H1 (cell line): ENCODE measurements around the gene PKMYT1. TPM values are rescaled to one million over a fixed set of nuclear protein-coding genes. Genes with fewer than 3 reads are reported as not detected.

ENCODE experiments used
- CTCF ChIA-PET: fragments of 300-600 bp; sonication (Branson Sonifier 250); formaldehyde crosslinking; loops from one replicate; lab custom pipeline; 2021; ENCODE audit not compliant: partially characterized antibody; lab: Charles Lee
- POLR2A ChIA-PET: fragments of 300-600 bp; sonication (Branson Sonifier 250); formaldehyde crosslinking; loops from one replicate; lab custom pipeline; 2021; ENCODE audit warnings: inconsistent platforms; ENCODE audit not compliant: partially characterized antibody; lab: Charles Lee
- DNase-seq, 2 experiments: peaks; one replicate each; pipeline versions ENCODE4 v3.0.0 to v3.0.0-alpha.2; 2010 to 2022; ENCODE audit warnings: low spot score in 2 of 2, low read depth in 1 of 2, mixed read lengths in 1 of 2
- FAIRE-seq: peaks from 2 replicates; lab custom pipeline; 2011; peaks lifted over from hg19 to GRCh38; lab: Jason Lieb, UNC
- H2AFZ ChIP-seq: 2 replicates; pipeline ENCODE4 v1.8.1; 2012; ENCODE audit warnings: low read length, inconsistent platforms
- H2AK5ac ChIP-seq: 2 replicates; pipeline ENCODE4 v1.6.1; 2013; ENCODE audit warnings: low read depth, low read length
- H2BK120ac ChIP-seq: replicated peaks from 2 replicates; pipeline ENCODE3; 2013; ENCODE audit warnings: low read depth, low read length, inconsistent platforms
- H2BK12ac ChIP-seq: 2 replicates; pipeline ENCODE4 v1.6.1; 2013; ENCODE audit warnings: low read depth, low read length
- H2BK15ac ChIP-seq: 2 replicates; pipeline ENCODE4 v1.6.1; 2013; ENCODE audit warnings: low read length
- H2BK20ac ChIP-seq: 2 replicates; pipeline ENCODE4 v1.6.1; 2013; ENCODE audit warnings: low read length
- H2BK5ac ChIP-seq: 2 replicates; pipeline ENCODE4 v1.6.1; 2013; ENCODE audit warnings: low read depth, low read length
- H3K14ac ChIP-seq: 2 replicates; pipeline ENCODE4 v1.6.1; 2013; ENCODE audit warnings: inconsistent platforms; ENCODE audit not compliant: insufficient read length
- H3K18ac ChIP-seq: 2 replicates; pipeline ENCODE4 v1.6.1; 2013; ENCODE audit warnings: low read length; ENCODE audit errors: extremely low read depth
- H3K23ac ChIP-seq: 2 replicates; pipeline ENCODE4 v1.6.1; 2013; ENCODE audit warnings: inconsistent platforms; ENCODE audit not compliant: insufficient read length
- H3K23me2 ChIP-seq: 2 replicates; pipeline ENCODE4 v1.6.1; 2013; ENCODE audit warnings: low read depth, low read length
- H3K27ac ChIP-seq: 2 replicates; pipeline ENCODE4 v1.6.1; 2011; ENCODE audit warnings: low read depth, low read length, inconsistent platforms
- H3K27me3 ChIP-seq, 4 experiments: replicated peaks in 1 of 4; 1 replicate in 1 of 4; 2 replicates in 3 of 4; pipeline versions ENCODE4 v1.6.1 to v1.8.1; 2011 to 2013; ENCODE audit warnings: low read length in 3 of 4, mild to moderate bottlenecking in 3 of 4, inconsistent platforms in 2 of 4, mixed read lengths in 2 of 4, moderate library complexity in 1 of 4; ENCODE audit not compliant: control insufficient read depth in 3 of 4, insufficient read depth in 3 of 4; ENCODE audit errors: extremely low read depth in 1 of 4
- H3K36me3 ChIP-seq, 4 experiments: 2 replicates each; pipeline versions ENCODE4 v1.6.1 to v1.8.1; 2011 to 2013; ENCODE audit warnings: mild to moderate bottlenecking in 4 of 4, low read length in 3 of 4, moderate library complexity in 2 of 4, control low read depth in 1 of 4, inconsistent platforms in 1 of 4; ENCODE audit not compliant: insufficient read depth in 4 of 4, control insufficient read depth in 2 of 4
- H3K4ac ChIP-seq: replicated peaks from 2 replicates; pipeline ENCODE3; 2013; ENCODE audit warnings: low read length, low read depth, mixed read lengths, inconsistent platforms; ENCODE audit not compliant: insufficient read length
- H3K4me1 ChIP-seq, 4 experiments: replicated peaks in 1 of 4; 1 replicate in 1 of 4; 2 replicates in 3 of 4; pipeline versions ENCODE4 v1.6.1 to v1.8.1; 2011 to 2013; ENCODE audit warnings: low read length in 3 of 4, inconsistent platforms in 2 of 4, mixed read lengths in 1 of 4; ENCODE audit not compliant: insufficient read depth in 4 of 4, control insufficient read depth in 3 of 4
- H3K4me2 ChIP-seq, 2 experiments: 2 replicates each; pipeline versions ENCODE4 v1.6.1 to v1.8.1; 2011 to 2013; ENCODE audit warnings: low read depth in 2 of 2, low read length in 2 of 2, control low read depth in 1 of 2, inconsistent platforms in 1 of 2, mild to moderate bottlenecking in 1 of 2; ENCODE audit not compliant: insufficient read depth in 1 of 2
- H3K4me3 ChIP-seq, 4 experiments: fragments of 200-600, 300-600 bp in 1 of 4; sonication (generic), shearing (Covaris generic), sonication (Bioruptor Twin) in 1 of 4; 2 replicates each; pipeline versions ENCODE4 v1.5.1 to v1.8.1; 2011 to 2016; ENCODE audit warnings: low read length in 4 of 4, low read depth in 3 of 4, control low read depth in 2 of 4, inconsistent platforms in 2 of 4, mild to moderate bottlenecking in 2 of 4, mixed read lengths in 1 of 4, moderate library complexity in 1 of 4; ENCODE audit not compliant: insufficient read depth in 2 of 4; ENCODE audit errors: extremely low read depth in 1 of 4
- H3K56ac ChIP-seq: replicated peaks from 2 replicates; pipeline ENCODE3; 2013; ENCODE audit warnings: low read depth, mild to moderate bottlenecking, mixed read lengths, low read length, inconsistent platforms; ENCODE audit not compliant: insufficient read length
- H3K79me1 ChIP-seq: 2 replicates; pipeline ENCODE4 v1.6.1; 2013; ENCODE audit warnings: low read depth, low read length, control low read depth
- H3K79me2 ChIP-seq, 2 experiments: 2 replicates each; pipeline versions ENCODE4 v1.6.1 to v1.8.1; 2012 to 2013; ENCODE audit warnings: low read length in 2 of 2, mild to moderate bottlenecking in 2 of 2, inconsistent platforms in 1 of 2; ENCODE audit not compliant: insufficient read depth in 2 of 2, control insufficient read depth in 1 of 2
- H3K9ac ChIP-seq, 4 experiments: replicated peaks in 1 of 4; 1 replicate in 1 of 4; 2 replicates in 3 of 4; pipeline versions ENCODE4 v1.6.1 to v1.8.1; 2011 to 2013; ENCODE audit warnings: low read depth in 3 of 4, low read length in 3 of 4, control low read depth in 2 of 4, mild to moderate bottlenecking in 2 of 4, moderate library complexity in 2 of 4, inconsistent platforms in 1 of 4; ENCODE audit errors: extremely low read depth in 1 of 4
- H3K9me3 ChIP-seq, 2 experiments: 2 replicates each; pipeline versions ENCODE4 v1.6.1 to v1.8.1; 2012 to 2013; ENCODE audit warnings: mild to moderate bottlenecking in 2 of 2, moderate library complexity in 2 of 2, control low read depth in 1 of 2, inconsistent platforms in 1 of 2, low read depth in 1 of 2, low read length in 1 of 2, mixed read lengths in 1 of 2; ENCODE audit not compliant: insufficient read depth in 2 of 2
- H4K20me1 ChIP-seq, 2 experiments: replicated peaks in 1 of 2; 2 replicates each; pipeline versions ENCODE3 to v1.8.1; 2011 to 2013; ENCODE audit warnings: inconsistent platforms in 2 of 2, low read length in 2 of 2, mild to moderate bottlenecking in 1 of 2; ENCODE audit not compliant: insufficient read depth in 2 of 2, control insufficient read depth in 1 of 2
- H4K5ac ChIP-seq: 2 replicates; pipeline ENCODE4 v1.6.1; 2013; ENCODE audit warnings: low read length, low read depth, mixed read lengths, inconsistent platforms; ENCODE audit not compliant: insufficient read length
- H4K8ac ChIP-seq: 2 replicates; pipeline ENCODE4 v1.8.0; 2013; ENCODE audit warnings: mild to moderate bottlenecking, moderate library complexity, low read length, inconsistent platforms; ENCODE audit not compliant: insufficient read depth; ENCODE audit errors: extremely low read depth
- H4K91ac ChIP-seq: replicated peaks from 2 replicates; pipeline ENCODE3; 2013; ENCODE audit warnings: low read length, mixed read lengths, inconsistent platforms; ENCODE audit not compliant: insufficient read length
- BCL11A ChIP-seq, 2 experiments: IDR thresholded peaks; one replicate each; pipeline ENCODE4 v1.6.1; 2011; ENCODE audit warnings: low read depth in 2 of 2, low read length in 2 of 2, mild to moderate bottlenecking in 2 of 2
- CHD2 ChIP-seq: IDR thresholded peaks from 2 replicates; pipeline ENCODE4 v1.6.1; 2012; ENCODE audit warnings: low read length, improper control_type of control experiment
- EP300 ChIP-seq, 2 experiments: IDR thresholded peaks; 1 replicate in 1 of 2; 2 replicates in 1 of 2; pipeline ENCODE4 v1.6.1; 2011 to 2012; ENCODE audit warnings: low read depth in 2 of 2, low read length in 2 of 2, mild to moderate bottlenecking in 2 of 2, borderline replicate concordance in 1 of 2, inconsistent platforms in 1 of 2, moderate library complexity in 1 of 2
- EZH2 ChIP-seq: fragments of 200-600 bp; sonication (generic); IDR thresholded peaks from 2 replicates; pipeline ENCODE4 v1.7.1; 2012; ENCODE audit warnings: low read depth, mild to moderate bottlenecking, moderate library complexity, low read length, inconsistent platforms; ENCODE audit not compliant: severe bottlenecking
- FOSL1 ChIP-seq: IDR thresholded peaks from 2 replicates; pipeline ENCODE4 v1.6.1; 2011; ENCODE audit warnings: mild to moderate bottlenecking, low read depth, low read length, moderate library complexity; ENCODE audit not compliant: insufficient read depth
- RAD21 ChIP-seq, 2 experiments: IDR thresholded peaks in 1 of 2; conservative IDR thresholded peaks in 1 of 2; 2 replicates each; pipeline ENCODE4 v1.6.1; 2011; ENCODE audit warnings: low read depth in 2 of 2, low read length in 2 of 2, improper control_type of control experiment in 1 of 2, inconsistent platforms in 1 of 2, mild to moderate bottlenecking in 1 of 2, moderate library complexity in 1 of 2
- SP1 ChIP-seq: IDR thresholded peaks from 2 replicates; pipeline ENCODE4 v1.6.1; 2011; ENCODE audit warnings: low read depth, low read length
- SP4 ChIP-seq: IDR thresholded peaks from 2 replicates; pipeline ENCODE4 v1.6.1; 2012; ENCODE audit warnings: low read length, inconsistent platforms
- ZNF274 ChIP-seq: IDR thresholded peaks from 2 replicates; pipeline ENCODE4 v1.7.0; 2012; ENCODE audit warnings: low read length, borderline replicate concordance; ENCODE audit errors: extremely low read depth
- WGBS, 2 experiments: shearing (Covaris generic) in 1 of 2; methylation state at CpG; one replicate each; pipeline versions ENCODE4 v1.1.6 to v1.1.7; 2013 to 2015; ENCODE audit warnings: low lambda C conversion rate in 2 of 2, mixed read lengths in 2 of 2, inconsistent platforms in 1 of 2, low coverage in 1 of 2, missing lambda C conversion rate in 1 of 2; ENCODE audit not compliant: insufficient replicate concordance in 2 of 2, insufficient coverage in 1 of 2, insufficient read length in 1 of 2; ENCODE audit errors: extremely low coverage in 1 of 2, missing lambda C conversion rate in 1 of 2; 5-methylcytosine and 5-hydroxymethylcytosine counted together
- polyA plus RNA-seq, 7 experiments: library from polyadenylated mRNA; depleted of rRNA in 3 of 7; stranded (reverse) in 5 of 7; unstranded in 2 of 7; fragments of >200 nt in 5 of 7; fragments of 200-250 nt in 2 of 7; gene quantifications; 1 replicate in 5 of 7; 2 replicates in 1 of 7; 4 replicates in 1 of 7; pipeline versions ENCODE4 v1.2.1 to v1.2.3, GENCODE V29; 2011 to 2013; ENCODE audit warnings: missing spikeins in 2 of 7, mixed read lengths in 2 of 7
- total RNA-seq: library from RNA; stranded (reverse); fragmentation: NEBNext Ultra II Directional; extraction: Animal tissue kit (Norgen Biotek cat#: 25700); gene quantifications from 2 replicates; pipeline ENCODE4 v1.2.1, GENCODE V29; 2021

The PKMYT1 gene
- total and polyA plus RNA-seq, 2 of the 8 experiments (the other 6 are each of a cell fraction or from before 2014, with no cell fraction given) = 74.7 to 85.2 TPM

DNA sequence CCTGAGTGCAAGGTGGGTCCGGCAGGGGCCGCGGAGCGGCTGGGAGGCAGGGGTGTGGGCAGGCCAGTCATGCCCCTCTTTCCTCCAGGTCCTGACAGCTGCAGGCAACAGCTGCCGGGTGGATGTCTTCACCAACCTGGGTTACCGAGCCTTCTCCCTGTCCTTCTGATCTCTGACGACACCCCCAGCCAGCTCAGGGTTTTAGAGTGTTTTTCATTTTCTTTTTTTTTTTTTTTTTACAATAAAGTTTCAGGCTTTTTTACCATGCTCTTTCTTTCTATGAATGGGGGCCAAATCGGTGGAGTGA lies 47.2 kb upstream of the PKMYT1 start:
- H3K56ac ChIP-seq = no peak overlapping the region
- H2BK120ac ChIP-seq = no peak overlapping the region
- no peaks in the 10 kb centered on the region for H3K79me1 ChIP-seq
- peaks cover 12% of the 10 kb centered on the region; the same call in 1 of the 2 replicates for H3K23me2 ChIP-seq
- H3K23ac ChIP-seq = no peak overlapping the region
- no peaks in the 10 kb centered on the region for H3K27me3 ChIP-seq
- no peaks in the 10 kb centered on the region for H3K79me2 ChIP-seq
- H2BK20ac ChIP-seq = no peak overlapping the region
- H3K27ac ChIP-seq = no peak overlapping the region
- no peak for DNase-seq
- H2BK12ac ChIP-seq = no peak overlapping the region
- H3K14ac ChIP-seq = no peak overlapping the region
- no peak overlapping the region for H4K5ac ChIP-seq
- H3K36me3 ChIP-seq = peaks cover 0 to 21% (median 9%) of the 10 kb centered on the region in 4 experiments; a peak in 7 of 8 replicates
- H3K4me3 ChIP-seq = no peak overlapping the region
- H2BK5ac ChIP-seq = no peak overlapping the region
- H3K4ac ChIP-seq = no peak overlapping the region
- no peaks in the 10 kb centered on the region for H3K9me3 ChIP-seq
- no peak overlapping the region for H2AFZ ChIP-seq
- TF ChIP-seq FOSL1 = no peak
- TF ChIP-seq SP4 = no peak
- TF ChIP-seq BCL11A (IDR thresholded peaks at IDR 0.05; ENCODE audit: low read depth in 2 of 2, low read length in 2 of 2) = no peak
- TF ChIP-seq EZH2 = no peak
- TF ChIP-seq SP1 = no peak
- TF ChIP-seq CHD2 = no peak
- TF ChIP-seq EP300 (IDR thresholded peaks at IDR 0.05; ENCODE audit: borderline replicate concordance in 1 of 2, low read depth in 2 of 2, low read length in 2 of 2) = no peak
- no peak for TF ChIP-seq RAD21 (IDR thresholded peaks at IDR 0.05 in 1 of 2, conservative IDR thresholded peaks at IDR 0.05 in 1 of 2; ENCODE audit: low read depth in 2 of 2, low read length in 2 of 2)
- TF ChIP-seq ZNF274 = no peak
- H3K9ac ChIP-seq = no peak overlapping the region
- H4K20me1 ChIP-seq = peaks cover 10 to 34% of the 10 kb centered on the region in 2 experiments
- no peak overlapping the region for H2BK15ac ChIP-seq
- H2AK5ac ChIP-seq = no peak overlapping the region
- no peak overlapping the region for H4K8ac ChIP-seq
- no peak for FAIRE-seq
- H3K18ac ChIP-seq = no peak overlapping the region
- H4K91ac ChIP-seq = no peak overlapping the region
- ChIA-PET POLR2A (interaction anchor here (1.0 to 35.7 kb wide), 14 partner anchors 2 to 107 kb away, joined by 3 to 1808 read pairs (median 8); partner anchors contain the start of genes BICDL2, CLDN6, CLDN9 and HCFC1R1), CTCF (interaction anchor here (0.7 to 23.8 kb wide), 21 partner anchors 8 to 131 kb away, joined by 3 to 639 read pairs (median 4); partner anchors contain the start of genes CLDN6, CLDN9, HCFC1R1 and THOC6)
- H3K4me1 ChIP-seq = peaks cover 0 to 19% (median 16%) of the 10 kb centered on the region in 4 experiments; a peak in 6 of 7 replicates
- 93% methylated on average over 8 of the region's 8 CpGs; no CpG with 5 or more reads in 1 of the 2 experiments for WGBS, 2 experiments
- peak overlapping the region in 1 of 2 experiments; percentile 6; a peak in 1 of 4 replicates for H3K4me2 ChIP-seq
